GM12892 (cell line): ENCODE results near the gene HOXB5.

ENCODE experiments used
- POLR2A ChIP-seq: IDR thresholded peaks from 2 replicates; pipeline ENCODE4 v1.6.1; 2011; ENCODE audit warnings: low read depth, low read length, control low read depth
- POLR2AphosphoS5 ChIP-seq: IDR thresholded peaks from 2 replicates; pipeline ENCODE4 v1.6.1; 2011; ENCODE audit warnings: low read depth, low read length, control low read depth
- TAF1 ChIP-seq: IDR thresholded peaks from 2 replicates; pipeline ENCODE4 v1.6.1; 2011; ENCODE audit warnings: low read depth, mild to moderate bottlenecking, control low read depth, low read length, borderline replicate concordance

GRCh38 chr17:48546137-48546923 lies 47.2 kb downstream of the HOXB5 start:
- TF ChIP-seq POLR2A (no peak), POLR2AphosphoS5 (no peak), TAF1 (no peak)
